ENCODE results near the gene CCDC74B.
"Not testable (repeated sequence)": the region's sequence is repeated elsewhere in the genome, so short reads cannot be mapped to it uniquely, and the experiment has no call there.

Gene CCDC74B

DNA sequence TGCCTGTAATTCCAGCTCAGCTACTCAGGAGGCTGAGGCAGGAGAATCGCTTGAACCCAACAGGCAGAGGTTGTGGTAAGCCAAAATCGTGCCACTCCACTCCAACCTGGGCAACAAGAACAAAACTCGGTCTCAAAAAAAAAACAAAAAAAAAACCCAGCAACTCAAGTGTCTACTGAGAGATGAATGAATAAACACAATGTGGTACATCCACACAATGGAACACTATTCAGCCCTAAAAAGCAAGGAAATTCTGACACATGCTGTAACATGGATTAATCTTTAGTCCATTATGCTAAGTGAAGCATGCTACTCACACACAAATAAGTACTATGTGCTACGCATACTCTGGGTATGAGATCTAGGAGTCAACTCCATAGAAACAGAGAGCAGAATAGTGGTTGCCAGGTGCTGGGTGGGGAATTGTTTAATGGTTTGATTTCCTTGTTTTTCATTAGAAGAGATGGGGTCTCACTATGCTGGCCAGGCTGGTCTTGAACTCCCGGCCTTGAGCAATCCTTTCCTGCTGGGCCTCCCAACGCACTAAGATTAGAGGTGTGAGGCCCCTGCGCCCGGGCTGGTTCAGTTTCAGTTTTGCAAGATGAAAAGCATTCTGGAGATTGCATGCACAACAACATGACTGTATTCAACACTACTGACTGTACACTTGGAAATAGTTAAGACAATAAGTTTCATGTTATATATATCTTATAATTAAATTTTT is 20.5 kb upstream of the CCDC74B start:
- no peak for DNase-seq

DNA sequence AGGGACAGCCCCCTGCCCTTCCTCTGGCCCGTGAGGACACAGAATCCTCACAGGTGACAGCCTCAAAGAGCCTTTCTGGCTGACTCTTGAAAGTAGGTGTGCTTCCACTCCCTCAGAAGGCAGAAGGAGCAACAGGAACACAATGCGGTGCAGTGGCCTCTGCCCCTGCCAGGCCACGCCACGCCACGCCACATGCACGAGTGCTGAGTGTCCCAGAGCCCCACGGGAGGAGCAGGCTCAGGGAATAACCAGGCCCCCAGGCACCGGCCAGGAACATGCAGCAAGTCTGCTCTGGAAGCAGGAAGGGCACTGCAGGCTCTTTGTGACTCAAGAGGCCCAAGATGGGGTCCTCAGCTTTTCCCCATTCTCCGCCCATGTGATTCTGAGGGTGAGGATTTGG is 18.1 kb upstream of the CCDC74B start:
- DNase-seq: no peak

GRCh38 chr2:130162486-130162885 is 17.6 kb upstream of the CCDC74B start:
- not testable (repeated sequence) for DNase-seq

DNA sequence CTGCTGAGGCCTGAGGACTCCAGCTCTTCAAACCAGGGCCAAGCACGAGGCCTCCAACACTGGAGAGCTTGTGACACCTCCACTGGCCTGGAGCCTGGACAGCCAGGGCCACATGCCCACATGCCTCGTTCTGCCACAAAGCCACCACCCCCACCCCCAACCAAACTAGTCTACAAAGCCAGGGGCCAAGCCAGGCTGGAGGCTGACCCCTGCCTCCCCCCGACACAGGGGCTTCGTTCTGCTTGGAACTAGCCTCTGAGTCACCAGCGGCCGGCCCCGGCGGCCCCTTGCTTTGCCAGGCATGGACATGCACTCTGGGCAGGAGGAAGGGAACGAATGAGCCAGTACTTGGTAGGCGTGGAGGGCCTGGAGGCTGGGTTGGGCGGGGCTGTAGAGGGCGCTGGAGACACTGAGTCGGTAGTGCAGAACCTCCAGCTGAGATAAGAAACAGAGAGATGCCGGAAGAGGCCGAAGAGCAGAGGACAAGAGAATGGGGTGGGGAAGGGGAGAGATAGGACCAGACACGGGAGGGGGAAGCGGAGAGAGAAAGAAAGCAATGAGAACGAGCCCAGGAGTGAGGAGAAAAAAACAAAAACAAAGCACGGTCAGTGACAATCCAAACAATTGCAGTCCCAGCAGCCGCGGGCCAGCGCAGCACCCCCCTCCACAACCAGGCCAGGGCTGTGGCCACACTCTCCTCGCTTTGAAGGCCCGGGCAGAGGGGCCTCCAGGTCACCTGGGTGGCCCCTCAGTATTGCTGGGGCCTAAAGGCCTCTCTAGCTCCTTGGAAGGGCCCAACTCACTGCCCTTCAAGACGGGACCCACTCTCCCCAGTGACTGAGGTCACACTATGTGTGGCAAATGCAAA is 16.2 kb upstream of the CCDC74B start:
- not testable (repeated sequence) for DNase-seq

DNA sequence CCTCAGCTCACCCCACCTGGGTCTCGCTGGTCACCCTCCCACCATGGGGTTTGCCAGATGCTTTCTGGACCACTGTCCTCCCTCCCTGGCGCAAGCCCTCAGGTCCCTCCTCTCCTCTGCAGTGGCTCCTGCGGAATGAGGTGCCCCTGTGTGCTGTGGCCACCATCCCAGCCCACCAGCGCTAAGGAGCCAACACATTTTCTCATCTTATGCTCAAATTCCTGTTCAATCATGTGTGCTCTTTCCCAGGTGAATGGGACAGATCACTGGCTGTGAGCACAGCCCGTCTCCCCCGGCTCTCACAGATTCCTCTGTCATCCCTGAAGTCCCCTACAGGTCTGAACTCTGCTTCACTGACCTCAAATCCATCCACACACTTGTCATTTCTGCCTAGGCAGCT is 15.2 kb upstream of the CCDC74B start:
- DNase-seq: no peak

GRCh38 chr2:130159376-130159775 is 14.5 kb upstream of the CCDC74B start:
- DNase-seq: not testable (repeated sequence)

DNA sequence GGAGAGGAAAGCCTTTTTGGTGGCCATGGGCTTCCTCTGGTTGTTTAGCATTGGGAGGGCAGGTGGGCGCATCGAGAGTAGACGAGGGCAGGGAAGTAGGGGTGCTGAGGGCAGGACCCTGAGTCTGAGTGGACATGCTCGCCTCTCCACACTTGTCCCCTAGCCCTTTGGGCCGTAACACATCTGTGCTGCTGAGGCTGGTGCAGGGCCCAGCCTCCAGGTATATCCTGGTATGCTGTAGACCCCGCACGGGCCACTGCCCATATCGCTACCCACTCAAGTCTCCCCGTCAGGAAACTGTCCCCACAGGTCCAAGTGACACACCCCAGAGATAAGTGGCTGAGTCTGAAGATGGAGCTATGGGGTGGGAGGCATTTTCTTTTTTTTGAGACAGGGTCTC is 13.7 kb upstream of the CCDC74B start:
- DNase-seq: no peak

- DNase-seq: not testable (repeated sequence)
Observed at GRCh38 chr2:130157825-130158514, 13.1 kb upstream of the CCDC74B start.

GRCh38 chr2:130157354-130157753 is 12.4 kb upstream of the CCDC74B start:
- not testable (repeated sequence) for DNase-seq

GRCh38 chr2:130156624-130157004 is 11.7 kb upstream of the CCDC74B start:
- DNase-seq: no peak

DNA sequence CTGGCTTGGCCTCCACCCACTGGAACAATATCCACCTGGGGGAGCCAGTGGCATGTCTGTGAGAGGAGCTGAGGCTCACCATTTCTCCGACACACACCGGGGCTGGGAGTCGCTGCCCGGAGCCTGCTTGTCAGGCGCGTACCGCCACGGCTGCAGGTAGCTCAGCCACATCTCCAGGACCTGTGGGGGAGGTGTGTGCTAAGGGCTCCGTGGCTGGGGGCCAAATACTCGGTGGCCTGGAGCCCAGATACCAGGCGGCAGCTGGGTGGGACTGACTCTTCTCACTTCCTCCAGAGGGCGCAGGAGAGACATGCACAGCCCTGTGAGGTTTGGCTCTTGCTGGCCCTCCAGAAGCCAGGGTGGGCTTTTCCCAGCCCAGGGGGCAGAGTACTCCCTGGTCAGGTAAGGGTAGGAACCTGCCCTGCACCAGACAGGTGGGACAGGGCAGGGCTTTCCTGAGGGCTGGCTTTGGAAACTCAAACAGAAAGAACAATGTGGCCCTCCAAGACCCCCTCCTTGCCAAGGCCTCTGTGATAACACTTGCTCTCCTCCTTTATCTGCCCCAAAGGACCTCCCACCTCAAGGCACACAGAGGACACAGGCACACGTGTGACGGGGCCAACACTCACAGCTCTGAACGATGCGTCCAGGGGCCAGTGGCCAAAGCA is 11.2 kb upstream of the CCDC74B start:
- not testable (repeated sequence) for DNase-seq

- no peak for DNase-seq
Observed at GRCh38 chr2:130154773-130155765, 10.2 kb upstream of the CCDC74B start.

DNA sequence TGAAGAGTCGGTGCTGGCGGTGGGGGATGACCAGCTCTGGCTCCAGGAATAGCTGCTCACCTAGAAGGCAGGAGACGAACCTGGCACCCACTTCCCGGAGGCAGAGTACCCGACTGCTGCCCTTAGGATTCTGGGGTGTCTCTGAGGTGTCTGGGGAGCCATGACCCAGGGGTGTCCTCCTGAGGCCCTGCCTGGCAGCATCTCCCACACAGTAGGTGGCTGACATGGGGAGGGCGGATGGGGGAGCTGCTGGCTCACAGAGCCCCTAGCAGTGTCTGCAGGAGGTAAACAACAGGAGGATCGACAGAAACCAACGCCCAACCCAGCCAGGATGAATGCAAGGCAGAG is 9.5 kb upstream of the CCDC74B start:
- DNase-seq: not testable (repeated sequence)

GRCh38 chr2:130153721-130154422 is 9.0 kb upstream of the CCDC74B start:
- not testable (repeated sequence) for DNase-seq

- DNase-seq: peak; percentile 42
Observed at GRCh38 chr2:130152816-130153595, 8.1 kb upstream of the CCDC74B start.

DNA sequence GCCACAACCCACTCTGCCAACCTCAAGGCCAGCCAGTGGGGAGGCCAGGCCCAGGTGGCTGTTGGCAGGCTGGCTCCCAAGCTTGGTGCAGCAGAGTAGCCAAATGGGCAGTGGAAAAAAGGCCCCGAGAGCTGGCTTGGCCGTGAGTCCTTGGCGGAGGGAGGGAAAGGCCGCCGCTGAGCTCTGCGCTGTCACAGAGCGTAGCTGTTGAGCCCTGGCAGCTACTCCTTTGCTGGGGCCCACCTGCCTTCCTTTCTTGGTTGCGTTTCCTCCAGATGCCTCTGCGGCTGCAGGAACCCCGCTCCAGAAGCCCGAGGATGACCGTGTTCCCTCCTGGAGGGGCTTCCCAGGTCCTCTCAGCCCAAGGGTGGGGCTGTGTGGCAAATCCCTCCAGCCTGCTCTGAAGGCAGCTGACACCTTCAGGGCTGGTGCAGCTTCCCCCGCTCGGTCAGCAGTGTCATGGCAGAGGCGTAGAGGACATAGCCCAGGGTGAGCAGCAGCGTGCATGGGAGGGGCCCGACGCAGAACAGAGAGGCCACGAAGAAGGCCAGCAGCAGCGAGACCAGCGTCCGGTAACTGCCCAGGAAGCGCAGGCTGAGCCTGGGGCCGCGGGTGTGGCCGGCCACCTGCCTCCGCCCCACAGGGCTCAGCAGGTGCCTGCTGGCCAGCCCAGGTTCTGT is 7.4 kb upstream of the CCDC74B start:
- DNase-seq: peak; percentile 40

GRCh38 chr2:130151145-130151512 is 6.2 kb upstream of the CCDC74B start:
- peak; percentile 29 for DNase-seq

- DNase-seq: peak; percentile 49
Observed at GRCh38 chr2:130150181-130151144, 5.6 kb upstream of the CCDC74B start.

All from activated CD8-positive, alpha-beta memory T cell treated with anti-CD3 and anti-CD28 coated beads, Interleukin-2, amount 50 U/mL, for 48 hours (primary cell).